ENCODE measurements around the gene IP6K1.
"Not testable (repeated sequence)": the region's sequence is repeated elsewhere in the genome, so short reads cannot be mapped to it uniquely, and the experiment has no call there.

IP6K1 gene

GRCh38 chr3:49780975-49781365, 5.4 kb downstream of the IP6K1 start:
- not testable (repeated sequence) for H3K9ac ChIP-seq (ENCODE audit: low read length in 2 of 2); H3K36me3 ChIP-seq (ENCODE audit: control insufficient read depth in 2 of 2, insufficient read depth in 2 of 2, low read length in 2 of 2); H3K27ac ChIP-seq (ENCODE audit: low read length)

GRCh38 chr3:49780080-49780974, 6.0 kb downstream of the IP6K1 start:
- H3K4me3 ChIP-seq (ENCODE audit: low read length in 2 of 2): no peak overlapping the region
- no peaks in the 10 kb centered on the region for H3K27me3 ChIP-seq (ENCODE audit: control insufficient read depth in 1 of 2, insufficient read depth in 2 of 2, low read length in 2 of 2)
- peaks cover 3 to 4% of the 10 kb centered on the region in 2 donors for H3K36me3 ChIP-seq (ENCODE audit: control insufficient read depth in 2 of 2, insufficient read depth in 2 of 2, low read length in 2 of 2)
- H3K9me3 ChIP-seq (ENCODE audit: control insufficient read depth in 2 of 2, low read length in 2 of 2): no peaks in the 10 kb centered on the region
- H3K4me1 ChIP-seq (ENCODE audit: control insufficient read depth, insufficient read depth, low read length): peaks cover 28% of the 10 kb centered on the region
- no peak overlapping the region for H3K27ac ChIP-seq (ENCODE audit: low read length)
- H3K9ac ChIP-seq (ENCODE audit: low read length in 2 of 2): no peak overlapping the region

More at GRCh38 chr3:49780975-49781365, 5.4 kb downstream of the IP6K1 start:
- H3K4me1 ChIP-seq (ENCODE audit: control insufficient read depth, insufficient read depth, low read length): peaks cover 30% of the 10 kb centered on the region
- not testable (repeated sequence) for H3K9me3 ChIP-seq (ENCODE audit: control insufficient read depth in 2 of 2, low read length in 2 of 2); H3K27me3 ChIP-seq (ENCODE audit: control insufficient read depth in 1 of 2, insufficient read depth in 2 of 2, low read length in 2 of 2); H3K4me3 ChIP-seq (ENCODE audit: low read length in 2 of 2)

GRCh38 chr3:49779358-49780079, 6.8 kb downstream of the IP6K1 start:
- Histone ChIP-seq H3K9ac (ENCODE audit: low read length in 2 of 2) (no peak overlapping the region), H3K4me1 (ENCODE audit: control insufficient read depth, insufficient read depth, low read length) (peaks cover 24% of the 10 kb centered on the region), H3K27ac (ENCODE audit: low read length) (no peak overlapping the region), H3K27me3 (ENCODE audit: control insufficient read depth in 1 of 2, insufficient read depth in 2 of 2, low read length in 2 of 2) (no peaks in the 10 kb centered on the region), H3K9me3 (ENCODE audit: control insufficient read depth in 2 of 2, low read length in 2 of 2) (no peaks in the 10 kb centered on the region), H3K36me3 (ENCODE audit: control insufficient read depth in 2 of 2, insufficient read depth in 2 of 2, low read length in 2 of 2) (peaks cover 3 to 4% of the 10 kb centered on the region in 2 donors), H3K4me3 (ENCODE audit: low read length in 2 of 2) (no peak overlapping the region)

- not testable (repeated sequence) for H3K27me3 ChIP-seq (ENCODE audit: control insufficient read depth in 1 of 2, insufficient read depth in 2 of 2, low read length in 2 of 2); H3K9ac ChIP-seq (ENCODE audit: low read length in 2 of 2); H3K27ac ChIP-seq (ENCODE audit: low read length); H3K9me3 ChIP-seq (ENCODE audit: control insufficient read depth in 2 of 2, low read length in 2 of 2); H3K36me3 ChIP-seq (ENCODE audit: control insufficient read depth in 2 of 2, insufficient read depth in 2 of 2, low read length in 2 of 2); H3K4me3 ChIP-seq (ENCODE audit: low read length in 2 of 2)
- peaks cover 15% of the 10 kb centered on the region for H3K4me1 ChIP-seq (ENCODE audit: control insufficient read depth, insufficient read depth, low read length)
These were observed 10.2 kb downstream of the IP6K1 start for GRCh38 chr3:49776101-49776500.

GRCh38 chr3:49775538-49775937, 10.8 kb downstream of the IP6K1 start:
- peak overlapping the region in 1 of 2 donors; percentile 13 for H3K9ac ChIP-seq (ENCODE audit: low read length in 2 of 2)
- H3K27me3 ChIP-seq (ENCODE audit: control insufficient read depth in 1 of 2, insufficient read depth in 2 of 2, low read length in 2 of 2): no peaks in the 10 kb centered on the region
- H3K4me3 ChIP-seq (ENCODE audit: low read length in 2 of 2): no peak overlapping the region
- peak overlapping the region; percentile 26 for H3K27ac ChIP-seq (ENCODE audit: low read length)
- no peaks in the 10 kb centered on the region for H3K36me3 ChIP-seq (ENCODE audit: control insufficient read depth in 2 of 2, insufficient read depth in 2 of 2, low read length in 2 of 2)
- H3K9me3 ChIP-seq (ENCODE audit: control insufficient read depth in 2 of 2, low read length in 2 of 2): no peaks in the 10 kb centered on the region
- peaks cover 10% of the 10 kb centered on the region for H3K4me1 ChIP-seq (ENCODE audit: control insufficient read depth, insufficient read depth, low read length)

GRCh38 chr3:49772703-49773102, 13.6 kb downstream of the IP6K1 start:
- no peaks in the 10 kb centered on the region for H3K9me3 ChIP-seq (ENCODE audit: control insufficient read depth in 2 of 2, low read length in 2 of 2)
- H3K4me1 ChIP-seq (ENCODE audit: control insufficient read depth, insufficient read depth, low read length): peaks cover 8% of the 10 kb centered on the region
- H3K27ac ChIP-seq (ENCODE audit: low read length): no peak overlapping the region
- no peak overlapping the region for H3K9ac ChIP-seq (ENCODE audit: low read length in 2 of 2)
- H3K4me3 ChIP-seq (ENCODE audit: low read length in 2 of 2): no peak overlapping the region
- no peaks in the 10 kb centered on the region for H3K27me3 ChIP-seq (ENCODE audit: control insufficient read depth in 1 of 2, insufficient read depth in 2 of 2, low read length in 2 of 2)
- H3K36me3 ChIP-seq (ENCODE audit: control insufficient read depth in 2 of 2, insufficient read depth in 2 of 2, low read length in 2 of 2): peaks cover 0 to 2% of the 10 kb centered on the region in 2 donors

- H3K27me3 ChIP-seq (ENCODE audit: control insufficient read depth in 1 of 2, insufficient read depth in 2 of 2, low read length in 2 of 2): no peaks in the 10 kb centered on the region
- no peaks in the 10 kb centered on the region for H3K9me3 ChIP-seq (ENCODE audit: control insufficient read depth in 2 of 2, low read length in 2 of 2)
- no peak overlapping the region for H3K9ac ChIP-seq (ENCODE audit: low read length in 2 of 2)
- peaks cover 8% of the 10 kb centered on the region for H3K4me1 ChIP-seq (ENCODE audit: control insufficient read depth, insufficient read depth, low read length)
- H3K36me3 ChIP-seq (ENCODE audit: control insufficient read depth in 2 of 2, insufficient read depth in 2 of 2, low read length in 2 of 2): peaks cover 0 to 2% of the 10 kb centered on the region in 2 donors
- no peak overlapping the region for H3K27ac ChIP-seq (ENCODE audit: low read length)
- no peak overlapping the region for H3K4me3 ChIP-seq (ENCODE audit: low read length in 2 of 2)
These were observed 14.9 kb downstream of the IP6K1 start for GRCh38 chr3:49771340-49771938.

- Histone ChIP-seq H3K9me3 (ENCODE audit: control insufficient read depth in 2 of 2, low read length in 2 of 2) (no peaks in the 10 kb centered on the region), H3K27me3 (ENCODE audit: control insufficient read depth in 1 of 2, insufficient read depth in 2 of 2, low read length in 2 of 2) (no peaks in the 10 kb centered on the region), H3K4me1 (ENCODE audit: control insufficient read depth, insufficient read depth, low read length) (peaks cover under 1% of the 10 kb centered on the region), H3K4me3 (ENCODE audit: low read length in 2 of 2) (no peak overlapping the region), H3K36me3 (ENCODE audit: control insufficient read depth in 2 of 2, insufficient read depth in 2 of 2, low read length in 2 of 2) (peaks cover 0 to 2% of the 10 kb centered on the region in 2 donors), H3K9ac (ENCODE audit: low read length in 2 of 2) (no peak overlapping the region), H3K27ac (ENCODE audit: low read length) (no peak overlapping the region)
These were observed 16.4 kb downstream of the IP6K1 start for GRCh38 chr3:49769926-49770325.

GRCh38 chr3:49769286-49769915, 16.9 kb downstream of the IP6K1 start:
- H3K27me3 ChIP-seq (ENCODE audit: control insufficient read depth in 1 of 2, insufficient read depth in 2 of 2, low read length in 2 of 2): no peaks in the 10 kb centered on the region
- H3K4me3 ChIP-seq (ENCODE audit: low read length in 2 of 2): no peak overlapping the region
- no peak overlapping the region for H3K9ac ChIP-seq (ENCODE audit: low read length in 2 of 2)
- H3K4me1 ChIP-seq (ENCODE audit: control insufficient read depth, insufficient read depth, low read length): no peaks in the 10 kb centered on the region
- H3K9me3 ChIP-seq (ENCODE audit: control insufficient read depth in 2 of 2, low read length in 2 of 2): no peaks in the 10 kb centered on the region
- H3K36me3 ChIP-seq (ENCODE audit: control insufficient read depth in 2 of 2, insufficient read depth in 2 of 2, low read length in 2 of 2): peaks cover 0 to 2% of the 10 kb centered on the region in 2 donors
- no peak overlapping the region for H3K27ac ChIP-seq (ENCODE audit: low read length)

GRCh38 chr3:49763981-49764380, 22.4 kb downstream of the IP6K1 start:
- H3K27me3 ChIP-seq (ENCODE audit: control insufficient read depth in 1 of 2, insufficient read depth in 2 of 2, low read length in 2 of 2): no peaks in the 10 kb centered on the region
- H3K4me1 ChIP-seq (ENCODE audit: control insufficient read depth, insufficient read depth, low read length): no peaks in the 10 kb centered on the region
- H3K36me3 ChIP-seq (ENCODE audit: control insufficient read depth in 2 of 2, insufficient read depth in 2 of 2, low read length in 2 of 2): no peaks in the 10 kb centered on the region
- no peak overlapping the region for H3K27ac ChIP-seq (ENCODE audit: low read length)
- H3K4me3 ChIP-seq (ENCODE audit: low read length in 2 of 2): no peak overlapping the region
- H3K9me3 ChIP-seq (ENCODE audit: control insufficient read depth in 2 of 2, low read length in 2 of 2): no peaks in the 10 kb centered on the region
- H3K9ac ChIP-seq (ENCODE audit: low read length in 2 of 2): no peak overlapping the region

All from stomach smooth muscle (tissue), 2 donors.